SKM-1 (cell line): ENCODE results near the gene ANKRD31.
"Not testable (repeated sequence)": the region's sequence is repeated elsewhere in the genome, so short reads cannot be mapped to it uniquely, and the experiment has no call there.

Source experiments
- DNase-seq: peaks from one replicate; lab custom pipeline; 2025; ENCODE audit not compliant: unreplicated experiment; lab: John Stamatoyannopoulos, UW

Gene ANKRD31

DNA sequence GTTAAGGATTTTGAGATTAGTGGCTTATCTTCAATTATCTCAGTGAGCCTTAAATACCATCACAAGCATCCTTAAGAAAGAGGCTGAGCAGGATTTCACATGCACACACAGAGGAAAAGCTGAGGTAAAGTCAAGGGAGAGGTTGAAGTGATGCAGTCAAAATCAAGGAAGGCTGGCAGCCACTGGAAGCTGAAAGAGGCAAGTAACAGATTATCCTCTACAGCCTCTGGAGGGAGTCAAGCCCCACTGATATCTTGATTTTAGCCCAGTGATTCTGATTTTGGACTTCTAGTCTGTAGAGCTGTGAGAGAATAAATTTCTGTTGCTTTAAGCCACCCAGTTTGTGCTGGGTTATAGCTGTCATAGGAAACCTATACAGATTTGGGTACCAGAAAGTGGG lies 80.1 kb downstream of the ANKRD31 start:
- DNase-seq: no peak

DNA sequence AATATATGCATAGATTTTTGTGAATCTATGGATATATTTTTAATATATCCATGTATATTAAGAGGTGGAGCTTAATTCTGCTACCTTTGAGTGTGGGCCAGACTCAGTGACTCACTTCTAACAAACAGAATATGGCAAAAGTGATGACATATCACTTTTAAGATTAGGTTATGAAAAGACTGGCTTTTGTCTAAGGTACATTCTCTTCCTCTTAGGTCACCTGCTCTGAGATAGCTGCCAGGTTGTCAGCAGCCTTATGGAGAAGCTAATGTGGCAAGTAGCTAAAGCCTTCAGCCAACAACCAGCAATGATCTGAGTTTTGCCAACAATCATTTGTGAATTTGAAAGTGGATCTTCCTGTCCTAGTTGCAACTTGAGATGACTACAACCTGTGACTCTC lies 83.8 kb downstream of the ANKRD31 start:
- no peak for DNase-seq

DNA sequence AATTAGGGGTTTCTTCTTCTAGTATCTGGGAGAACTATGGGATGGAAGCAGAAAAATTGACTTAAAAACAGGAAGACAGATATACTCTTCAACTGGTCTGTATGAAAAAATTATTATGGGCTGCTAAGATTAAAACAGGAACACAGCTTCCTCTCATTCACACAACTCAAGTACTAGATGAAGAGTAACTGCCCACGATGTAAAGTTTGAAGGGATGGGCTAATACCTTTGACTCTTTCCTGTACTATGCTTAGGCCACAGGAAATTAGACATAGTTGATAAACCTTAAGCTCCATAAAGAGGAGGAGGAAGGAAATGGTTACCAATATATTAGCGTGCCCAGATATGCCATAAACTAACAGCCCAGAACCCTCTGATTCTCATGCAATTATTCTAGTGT lies 88.6 kb downstream of the ANKRD31 start:
- DNase-seq: no peak

DNA sequence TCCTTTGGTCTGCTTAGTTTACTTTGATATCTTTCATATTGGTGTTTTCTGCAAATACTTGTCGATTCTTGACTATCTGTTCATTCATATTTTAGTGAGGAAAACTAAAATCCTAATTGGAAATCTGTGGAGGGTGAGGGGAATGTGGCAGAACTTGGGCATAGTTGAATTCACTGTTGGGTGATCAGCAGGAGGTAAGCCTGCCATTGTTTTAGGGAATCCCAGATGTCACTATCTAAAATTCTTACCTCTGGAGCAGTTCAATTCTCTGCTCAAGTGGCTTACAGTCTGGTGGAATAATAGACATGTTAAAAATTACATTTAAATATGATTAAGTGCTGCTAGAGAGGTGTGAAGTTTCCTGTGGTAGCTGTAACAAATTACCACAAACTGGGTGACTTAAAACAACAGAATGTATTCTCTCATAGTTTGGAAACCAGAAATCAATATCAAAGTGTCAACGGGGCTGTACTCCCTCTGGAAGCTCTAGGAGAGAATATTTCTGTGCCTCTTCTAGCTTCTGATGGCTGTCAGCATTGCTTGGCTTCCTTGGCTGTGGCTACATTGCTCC lies 94.0 kb downstream of the ANKRD31 start:
- DNase-seq: no peak

DNA sequence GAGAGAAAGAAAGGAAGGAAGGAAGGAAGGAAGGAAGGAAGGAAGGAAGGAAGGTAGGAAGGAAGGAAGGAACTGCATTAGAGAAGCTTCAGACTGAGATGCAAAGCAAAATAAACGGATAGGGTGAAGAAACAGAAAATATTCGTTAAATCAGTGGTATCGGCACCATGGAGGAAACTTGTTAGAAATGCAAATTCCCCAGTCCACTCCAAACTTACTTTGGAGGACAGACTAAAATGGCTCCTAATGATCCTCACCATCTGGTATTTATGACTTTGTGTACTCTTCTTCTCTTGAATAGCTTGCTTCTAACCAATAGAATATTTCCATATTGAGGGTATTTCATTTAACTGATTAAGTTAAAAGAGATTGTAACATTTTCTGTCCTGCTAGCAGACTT lies 96.4 kb downstream of the ANKRD31 start:
- DNase-seq: no peak

DNA sequence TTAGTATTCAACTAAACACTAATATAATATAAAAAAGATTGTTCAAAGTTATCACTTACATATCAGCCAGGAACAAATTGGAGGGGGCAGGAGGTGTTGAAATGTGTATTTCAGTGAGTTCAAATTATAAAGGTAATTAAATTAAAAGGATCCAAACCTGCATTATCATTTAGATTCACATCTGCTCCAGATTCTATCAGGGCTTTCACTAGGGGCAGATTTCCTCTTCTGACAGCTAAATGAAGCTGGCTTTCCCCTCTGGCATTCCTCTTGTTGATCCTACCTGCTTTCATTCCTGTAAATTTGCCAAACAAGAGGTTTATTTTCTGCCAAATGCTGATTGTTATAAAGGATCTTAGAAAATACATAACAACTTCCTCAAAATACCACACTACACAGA lies 98.0 kb downstream of the ANKRD31 start:
- DNase-seq: no peak

DNA sequence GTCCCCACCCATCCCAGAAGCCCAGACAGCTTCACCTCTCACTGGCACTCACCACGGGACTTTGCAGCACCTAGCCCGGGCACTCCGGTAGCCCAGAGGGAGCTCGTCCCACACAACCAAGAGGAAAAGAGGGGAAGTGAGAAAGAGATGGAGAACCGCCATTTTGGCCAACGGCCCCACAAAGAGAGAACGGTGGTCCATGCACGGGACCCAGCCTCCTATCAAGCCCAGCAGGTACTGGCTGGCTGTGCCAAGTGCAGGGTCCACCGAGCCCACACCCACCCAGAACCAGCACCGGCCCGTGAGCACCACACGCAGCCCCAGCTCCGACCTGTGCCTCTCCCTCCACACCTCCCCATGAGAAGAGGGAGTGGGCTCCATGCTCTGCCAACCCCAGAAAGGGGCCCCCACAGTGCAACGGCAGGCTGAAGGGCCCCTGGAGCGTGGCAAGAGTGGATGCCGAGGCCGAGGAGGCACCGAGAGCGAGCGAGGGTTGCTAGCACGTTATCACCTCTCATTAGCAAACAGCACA lies 105.8 kb downstream of the ANKRD31 start:
- DNase-seq: no peak

DNA sequence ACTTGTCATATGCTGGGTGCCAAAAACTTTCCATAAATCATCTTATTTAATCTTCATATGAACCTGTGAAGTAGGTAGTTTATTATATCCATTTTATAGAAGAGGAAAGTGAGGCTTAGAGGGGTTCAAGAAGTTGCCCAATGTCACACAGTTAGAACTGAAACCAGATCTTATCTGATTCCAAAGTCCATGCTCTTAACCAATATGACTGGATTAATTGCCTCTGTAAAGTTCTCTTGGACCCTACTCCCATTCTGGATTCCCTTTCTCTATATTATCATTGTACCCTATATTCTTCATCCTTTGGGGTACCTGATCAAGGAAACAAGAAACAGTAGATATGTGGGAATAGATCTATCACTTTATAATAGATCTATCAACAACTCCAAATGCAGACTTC lies 119.8 kb downstream of the ANKRD31 start:
- DNase-seq: no peak

DNA sequence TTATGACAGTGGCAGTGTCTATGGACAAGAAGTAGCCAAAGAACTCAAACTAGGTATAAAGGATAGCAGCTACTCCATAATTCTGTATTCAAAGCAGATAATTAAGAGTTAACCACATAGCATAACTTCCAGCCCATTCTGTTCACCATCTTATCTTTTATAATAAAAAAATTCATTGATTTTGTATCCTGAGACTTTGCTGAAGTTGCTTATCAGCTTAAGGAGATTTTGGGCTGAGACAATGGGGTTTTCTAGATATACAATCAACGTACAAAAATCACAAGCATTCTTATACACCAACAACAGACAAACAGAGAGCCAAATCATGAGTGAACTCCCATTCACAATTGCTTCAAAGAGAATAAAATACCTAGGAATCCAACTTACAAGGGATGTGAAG lies 122.4 kb downstream of the ANKRD31 start:
- not testable (repeated sequence) for DNase-seq

DNA sequence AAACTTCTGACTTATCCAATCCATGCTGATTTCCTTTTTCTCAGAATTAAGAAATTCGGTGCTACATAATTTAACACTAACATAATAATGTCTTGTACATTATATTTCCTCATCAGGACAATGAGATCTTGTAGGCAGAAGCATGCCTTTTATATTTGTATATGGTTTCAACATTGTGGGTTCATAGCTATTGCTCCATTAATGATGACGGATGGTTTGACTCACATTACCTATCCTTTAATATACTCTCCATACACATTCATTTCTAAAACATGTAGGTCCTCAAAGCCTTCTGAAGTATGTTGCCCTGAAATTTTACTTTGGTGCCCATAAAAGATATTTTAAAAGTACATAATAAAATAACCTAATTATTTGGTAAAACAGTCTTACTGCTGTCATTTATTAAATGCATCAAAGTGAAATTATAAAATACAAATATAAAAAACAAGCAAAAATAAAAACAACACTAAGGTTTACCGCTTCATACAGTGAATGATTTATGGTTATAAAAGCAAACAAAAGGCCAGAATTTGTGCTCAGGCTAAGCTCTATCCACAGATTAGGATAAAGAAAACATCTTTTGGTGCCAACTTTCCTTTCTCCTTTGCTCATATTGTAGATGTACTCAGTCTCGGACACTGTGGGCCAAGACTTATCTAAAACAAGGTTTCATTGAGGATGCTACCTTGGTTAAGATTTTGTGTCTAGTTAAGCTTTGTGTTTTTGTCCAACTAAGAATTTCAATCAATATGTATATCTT lies 123.1 kb downstream of the ANKRD31 start:
- no peak for DNase-seq

DNA sequence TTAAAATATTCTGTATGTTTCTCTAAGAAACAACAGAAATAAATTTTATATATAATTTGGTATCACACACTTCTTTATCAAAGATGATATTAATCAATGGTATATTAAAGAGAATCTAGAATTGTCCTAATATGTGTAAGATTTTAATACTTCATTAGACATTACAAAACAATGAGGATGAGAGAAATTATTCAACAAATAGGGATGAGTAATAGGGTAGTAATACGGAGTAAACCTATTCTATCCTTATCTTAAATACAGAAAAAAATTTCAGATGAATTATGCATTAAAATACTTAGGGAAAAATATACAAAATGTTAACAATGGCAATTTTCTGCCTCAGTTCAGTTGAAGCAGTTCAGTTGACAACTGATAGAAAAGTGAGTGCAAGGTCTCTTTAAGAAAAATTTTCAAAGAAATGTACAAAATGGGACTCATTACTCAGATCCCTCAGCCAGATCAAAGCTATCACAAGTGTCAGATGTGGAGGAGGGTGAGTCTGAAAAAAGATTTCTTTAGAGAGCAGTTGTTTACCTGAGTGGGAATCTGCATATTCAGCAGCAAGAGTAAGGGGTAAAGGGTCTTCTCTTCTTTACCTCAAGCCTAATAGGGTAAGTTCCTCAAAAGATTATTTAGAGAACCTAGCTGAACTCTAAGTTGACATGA lies 127.6 kb downstream of the ANKRD31 start:
- DNase-seq: no peak

DNA sequence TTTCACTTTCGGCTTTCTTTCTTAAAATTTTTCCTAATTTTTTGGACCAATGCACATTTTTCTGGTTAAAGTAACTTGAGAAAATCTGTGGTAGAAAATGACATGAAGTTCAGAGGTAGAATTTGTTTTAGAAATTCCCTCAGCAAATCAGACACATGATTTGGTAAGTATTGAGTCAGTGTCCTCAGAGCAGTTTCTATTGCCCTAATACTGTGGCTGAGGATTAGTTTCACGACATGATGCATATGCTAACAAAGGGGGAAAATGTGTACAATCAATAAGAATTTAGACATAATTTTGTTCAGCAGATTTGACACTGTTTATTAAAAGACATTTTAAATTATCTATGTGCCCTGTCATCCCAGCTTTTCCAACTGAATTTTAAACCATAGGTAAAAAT lies 128.2 kb downstream of the ANKRD31 start:
- DNase-seq: no peak

DNA sequence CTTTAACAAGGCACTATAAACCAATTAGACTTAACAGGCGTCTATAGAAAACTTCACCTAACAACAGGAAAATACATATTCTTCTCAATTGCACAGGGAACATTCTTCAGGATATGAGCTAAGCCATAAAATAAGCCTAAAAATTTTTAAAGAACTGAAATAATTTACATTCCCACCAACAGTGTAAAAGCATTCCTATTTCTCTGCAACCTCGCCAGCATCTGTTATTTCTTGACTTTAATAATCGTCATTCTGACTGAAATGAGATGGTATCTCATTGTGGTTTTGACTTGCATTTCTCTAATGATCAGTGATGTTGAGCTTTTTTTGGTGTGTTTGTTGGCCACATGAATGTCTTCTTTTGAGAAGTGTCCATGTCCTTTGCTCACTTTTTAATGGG lies 140.7 kb downstream of the ANKRD31 start:
- DNase-seq: not testable (repeated sequence)

DNA sequence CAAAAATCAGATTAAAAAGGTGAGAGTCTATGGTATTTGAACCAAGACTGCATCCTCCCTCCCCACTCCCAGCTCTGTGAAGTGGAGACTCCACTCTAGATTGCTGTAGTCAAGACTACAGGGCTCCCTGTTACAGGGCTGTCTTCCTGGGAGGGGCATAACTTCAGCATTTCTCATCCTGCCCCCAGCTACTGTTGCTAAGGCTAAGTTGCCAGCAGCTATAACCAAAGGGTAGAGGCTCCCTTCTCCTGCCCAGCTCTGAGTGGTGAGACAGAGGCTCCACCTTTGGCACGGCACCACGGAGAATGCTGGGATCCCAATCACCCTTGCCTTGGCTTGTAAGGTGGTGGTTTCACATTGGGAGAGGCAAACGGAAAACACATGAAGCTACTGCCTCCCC lies 145.1 kb downstream of the ANKRD31 start:
- DNase-seq: no peak

DNA sequence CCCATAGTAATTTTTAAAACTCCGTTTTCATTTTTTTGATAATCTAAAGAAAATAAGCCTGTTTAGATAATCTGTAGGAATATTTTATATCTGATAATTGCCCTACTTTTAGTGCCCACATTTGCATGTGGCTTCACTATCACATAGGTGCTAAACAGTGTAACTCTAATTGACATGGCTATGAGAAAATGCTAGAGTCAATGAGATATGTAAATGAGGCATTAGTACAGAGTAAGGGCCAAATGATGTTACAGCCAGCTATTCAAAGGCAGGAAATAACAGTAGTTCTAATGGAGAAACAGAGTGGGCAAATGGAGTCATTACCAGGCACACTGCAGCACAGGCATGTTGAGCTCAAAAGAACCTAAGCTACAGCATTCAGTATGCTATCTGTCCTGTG lies 147.0 kb downstream of the ANKRD31 start:
- no peak for DNase-seq

DNA sequence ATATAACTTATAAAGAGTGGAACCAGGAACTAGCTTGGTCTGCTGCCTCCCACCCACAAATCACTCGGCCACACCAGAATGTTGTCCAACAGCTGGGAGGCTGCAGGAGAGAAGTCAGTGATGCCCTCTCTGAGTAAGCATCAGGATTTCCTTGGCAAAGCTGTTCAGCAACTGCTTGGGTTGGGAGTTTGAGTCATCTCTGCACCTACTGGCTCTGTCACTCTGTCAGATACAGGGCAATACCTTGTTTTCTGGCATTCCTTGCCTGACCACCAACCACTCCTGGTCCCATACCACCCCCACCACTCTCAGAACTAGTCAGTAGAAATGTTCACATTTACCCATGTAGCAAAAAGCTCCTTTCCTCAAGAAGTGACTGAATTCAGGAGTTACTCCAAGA lies 147.5 kb downstream of the ANKRD31 start:
- no peak for DNase-seq

DNA sequence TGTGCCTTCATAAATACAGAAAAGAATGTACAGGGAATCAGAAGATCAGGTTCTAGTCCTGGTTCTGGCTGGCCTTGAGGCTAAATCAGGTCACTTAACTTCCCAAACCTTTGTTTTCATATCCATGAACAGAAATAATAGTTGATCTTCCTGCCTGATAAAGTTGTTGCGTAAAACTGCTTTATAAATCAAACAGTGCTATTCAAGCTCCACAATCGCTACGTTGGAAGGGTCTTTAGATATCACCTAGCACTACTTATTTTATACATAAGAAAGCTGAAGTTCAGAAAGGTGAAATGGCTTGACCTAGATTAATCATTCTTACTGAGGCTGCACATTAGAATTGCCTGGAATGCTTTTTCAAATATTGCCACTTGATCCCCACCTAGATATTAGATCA lies 148.0 kb downstream of the ANKRD31 start:
- DNase-seq: no peak

DNA sequence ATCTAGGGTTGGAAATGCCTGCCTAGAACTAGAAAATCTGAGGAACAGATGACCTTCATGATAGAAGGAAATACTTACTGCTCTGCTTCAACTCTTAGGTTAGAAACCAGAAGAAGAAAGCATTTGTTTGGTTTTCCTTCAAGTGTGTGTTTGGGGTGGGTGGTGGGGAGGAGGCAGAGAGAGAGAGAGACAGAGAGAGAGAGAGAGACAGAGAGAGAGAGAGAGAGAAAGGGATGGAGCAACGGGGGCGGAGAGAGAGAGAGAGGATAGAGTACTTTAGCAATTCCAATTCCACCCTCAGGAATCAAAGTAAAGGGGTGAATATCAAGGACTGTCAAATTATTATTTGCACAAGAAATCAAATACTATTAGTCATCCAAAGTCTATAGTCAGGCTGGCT lies 155.2 kb downstream of the ANKRD31 start:
- DNase-seq: no peak

DNA sequence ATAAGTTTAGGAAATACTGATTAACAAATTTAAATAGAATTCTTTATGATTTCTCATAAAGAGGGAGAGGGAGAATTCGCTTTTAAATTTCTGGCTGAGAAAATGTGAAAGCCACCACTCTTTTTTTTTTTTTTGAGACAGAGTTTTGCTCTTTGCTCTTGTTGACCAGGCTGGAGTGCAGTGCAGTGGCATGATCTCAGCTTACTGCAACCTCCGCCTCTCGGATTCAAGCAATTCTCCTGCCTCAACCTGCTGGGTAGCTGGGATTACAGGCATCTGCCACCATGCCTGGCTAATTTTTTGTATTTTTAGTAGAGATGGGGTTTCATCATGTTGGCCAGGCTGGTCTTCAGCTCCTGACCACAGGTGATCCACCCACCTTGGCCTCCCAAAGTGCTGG lies 157.3 kb downstream of the ANKRD31 start:
- not testable (repeated sequence) for DNase-seq

DNA sequence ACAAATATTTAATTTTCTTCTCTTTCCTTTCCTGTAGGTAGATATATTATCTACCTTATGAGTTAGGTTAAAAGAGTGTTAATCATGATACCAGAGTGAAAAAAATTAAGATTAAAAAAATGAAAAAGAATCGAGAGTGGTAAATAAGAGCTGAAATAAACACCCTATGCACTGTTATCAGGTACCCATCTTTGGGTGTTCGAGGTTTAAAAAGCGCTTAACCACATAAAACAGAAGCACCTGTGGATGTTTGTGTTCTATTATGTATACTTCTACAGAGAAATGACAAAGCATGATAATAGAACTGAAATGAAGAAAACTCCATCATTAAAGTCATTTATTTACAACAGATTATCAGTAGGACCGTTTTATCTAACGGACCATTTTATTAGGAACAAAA lies 158.7 kb downstream of the ANKRD31 start:
- no peak for DNase-seq

DNA sequence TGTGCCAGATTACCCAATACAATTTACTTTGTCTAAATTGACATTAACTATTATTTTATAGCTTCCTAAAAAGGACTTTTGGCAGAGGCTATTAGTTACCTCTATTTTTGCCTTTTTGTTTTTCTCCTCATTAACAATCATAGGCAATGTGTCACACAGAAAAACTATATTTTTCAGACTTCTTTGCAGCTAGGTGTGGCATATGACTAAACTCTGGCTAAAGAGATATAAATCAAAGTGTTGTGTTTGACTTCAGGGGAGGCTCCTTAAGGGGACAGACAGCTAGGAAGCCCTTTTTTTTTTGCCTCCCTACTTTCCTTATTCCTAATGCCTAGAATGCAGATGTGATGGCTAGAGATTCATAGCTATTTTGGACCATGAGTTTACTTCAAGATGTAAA lies 164.6 kb downstream of the ANKRD31 start:
- no peak for DNase-seq

DNA sequence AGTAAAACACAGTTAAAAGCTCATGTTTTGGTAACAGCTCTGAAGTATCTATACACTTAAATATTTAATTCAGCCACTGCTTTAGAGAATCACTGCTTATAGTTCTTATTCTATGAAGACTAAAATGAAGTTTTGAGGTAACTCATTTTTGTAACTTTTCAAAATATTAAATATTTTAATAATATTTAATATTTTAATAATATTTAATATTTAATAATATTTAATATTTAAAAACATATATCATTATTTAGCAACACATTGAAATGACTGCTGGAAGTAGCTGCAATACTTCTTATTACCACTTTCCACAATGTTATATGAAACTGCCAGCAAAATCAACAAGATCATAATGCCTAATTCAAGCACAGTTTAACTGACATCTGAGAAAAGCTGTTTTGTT lies 165.6 kb downstream of the ANKRD31 start:
- DNase-seq: no peak
